GM12864 (cell line): ENCODE data around the gene SGSH.

Source experiments
- DNase-seq: peaks from one replicate; pipeline ENCODE4 v3.0.0-alpha.2; 2011; ENCODE audit warnings: low read depth
- H3K4me3 ChIP-seq: 2 replicates; pipeline ENCODE4 v1.5.1; 2011; ENCODE audit warnings: mild to moderate bottlenecking, low read depth, low read length, control low read depth
- CTCF ChIP-seq: IDR thresholded peaks from 2 replicates; pipeline ENCODE4 v1.5.1; 2011; ENCODE audit warnings: low read depth, mild to moderate bottlenecking, moderate library complexity, low read length, control low read depth, inconsistent platforms; ENCODE audit errors: missing control alignments

SGSH gene

GRCh38 chr17:80163336-80163735, 56.8 kb downstream of the SGSH start:
- DNase-seq: no peak
- no peak for TF ChIP-seq CTCF
- H3K4me3 ChIP-seq: no peak overlapping the region

GRCh38 chr17:80160536-80160935, 59.6 kb downstream of the SGSH start:
- H3K4me3 ChIP-seq: no peak overlapping the region
- no peak for DNase-seq
- no peak for TF ChIP-seq CTCF
